ENCODE results near the gene TSPAN14.

The TSPAN14 gene

GRCh38 chr10:80518807-80519360, 64.8 kb downstream of the TSPAN14 start:
- H3K36me3 ChIP-seq: peaks cover 83% of the 10 kb centered on the region
- peaks cover 77% of the 10 kb centered on the region for H4K20me1 ChIP-seq
- H3K4me2 ChIP-seq: peak overlapping the region; percentile 78
- H3K9me3 ChIP-seq: no peaks in the 10 kb centered on the region
- H3K27ac ChIP-seq: peak overlapping the region; percentile 74
- H3K4me1 ChIP-seq: peaks cover 100% of the 10 kb centered on the region
- no peaks in the 10 kb centered on the region for H3K27me3 ChIP-seq
- TF ChIP-seq Cebpa-rat (IDR thresholded peaks at IDR 0.05): no peak
- H3K9ac ChIP-seq: peak overlapping the region; percentile 59; the same call in 1 of the 2 replicates
- H3K4me3 ChIP-seq: peak overlapping the region; percentile 15; the same call in 1 of the 2 replicates

GRCh38 chr10:80519936-80520650, 66.0 kb downstream of the TSPAN14 start:
- H3K9ac ChIP-seq: peak overlapping the region; percentile 66

GRCh38 chr10:80520661-80521470, 66.8 kb downstream of the TSPAN14 start:
- no peak for TF ChIP-seq Cebpa-rat (IDR thresholded peaks at IDR 0.05)
- Histone ChIP-seq H3K9ac (peak overlapping the region; percentile 66), H3K4me2 (peak overlapping the region; percentile 78), H4K20me1 (peaks cover 57% of the 10 kb centered on the region), H3K36me3 (peaks cover 63% of the 10 kb centered on the region), H3K4me3 (peak overlapping the region; percentile 11; the same call in 1 of the 2 replicates), H3K27me3 (no peaks in the 10 kb centered on the region), H3K4me1 (peaks cover 99% of the 10 kb centered on the region), H3K27ac (peak overlapping the region; percentile 74), H3K9me3 (no peaks in the 10 kb centered on the region)

More at GRCh38 chr10:80519936-80520650, 66.0 kb downstream of the TSPAN14 start:
- no peaks in the 10 kb centered on the region for H3K9me3 ChIP-seq
- H3K27me3 ChIP-seq: no peaks in the 10 kb centered on the region
- peaks cover 99% of the 10 kb centered on the region for H3K4me1 ChIP-seq
- TF ChIP-seq Cebpa-rat (IDR thresholded peaks at IDR 0.05): no peak
- peak overlapping the region; percentile 11 for H3K4me3 ChIP-seq
- peak overlapping the region; percentile 74 for H3K27ac ChIP-seq
- peaks cover 71% of the 10 kb centered on the region for H3K36me3 ChIP-seq
- H4K20me1 ChIP-seq: peaks cover 65% of the 10 kb centered on the region
- H3K4me2 ChIP-seq: peak overlapping the region; percentile 78

GRCh38 chr10:80522756-80523363, 68.8 kb downstream of the TSPAN14 start:
- no peaks in the 10 kb centered on the region for H3K9me3 ChIP-seq
- H3K4me1 ChIP-seq: peaks cover 99% of the 10 kb centered on the region
- TF ChIP-seq Cebpa-rat (IDR thresholded peaks at IDR 0.05): no peak

GRCh38 chr10:80523773-80524172, 69.7 kb downstream of the TSPAN14 start:
- no peak overlapping the region for H3K4me3 ChIP-seq
- peaks cover 34% of the 10 kb centered on the region for H3K36me3 ChIP-seq
- no peaks in the 10 kb centered on the region for H3K9me3 ChIP-seq
- H3K27ac ChIP-seq: peak overlapping the region; percentile 74
- H3K9ac ChIP-seq: no peak overlapping the region
- H3K27me3 ChIP-seq: no peaks in the 10 kb centered on the region
- no peak for TF ChIP-seq Cebpa-rat (IDR thresholded peaks at IDR 0.05)
- peak overlapping the region; percentile 69 for H3K4me2 ChIP-seq
- H3K4me1 ChIP-seq: peaks cover 99% of the 10 kb centered on the region
- H4K20me1 ChIP-seq: peaks cover 28% of the 10 kb centered on the region

More at GRCh38 chr10:80522756-80523363, 68.8 kb downstream of the TSPAN14 start:
- no peak overlapping the region; the same call in 1 of the 2 replicates for H3K27ac ChIP-seq
- no peak overlapping the region for H3K4me3 ChIP-seq
- no peak overlapping the region for H3K9ac ChIP-seq
- no peaks in the 10 kb centered on the region for H3K27me3 ChIP-seq
- peaks cover 37% of the 10 kb centered on the region for H4K20me1 ChIP-seq
- peak overlapping the region; percentile 69; the same call in 1 of the 2 replicates for H3K4me2 ChIP-seq
- peaks cover 43% of the 10 kb centered on the region for H3K36me3 ChIP-seq

GRCh38 chr10:80524190-80524909, 70.2 kb downstream of the TSPAN14 start:
- TF ChIP-seq Cebpa-rat (IDR thresholded peaks at IDR 0.05): no peak
- Histone ChIP-seq H3K9me3 (no peaks in the 10 kb centered on the region), H3K9ac (no peak overlapping the region), H4K20me1 (peaks cover 22% of the 10 kb centered on the region), H3K4me1 (peaks cover 99% of the 10 kb centered on the region), H3K36me3 (peaks cover 33% of the 10 kb centered on the region), H3K4me2 (peak overlapping the region; percentile 69), H3K27me3 (no peaks in the 10 kb centered on the region), H3K27ac (peak overlapping the region; percentile 74), H3K4me3 (no peak overlapping the region)

- Histone ChIP-seq H3K27me3 (no peaks in the 10 kb centered on the region), H3K4me3 (no peak overlapping the region), H3K9me3 (no peaks in the 10 kb centered on the region), H3K4me1 (peaks cover 99% of the 10 kb centered on the region), H3K36me3 (peaks cover 19% of the 10 kb centered on the region), H3K4me2 (peak overlapping the region; percentile 63), H4K20me1 (peaks cover 4% of the 10 kb centered on the region), H3K27ac (peak overlapping the region; percentile 60), H3K9ac (peak overlapping the region; percentile 28; the same call in 1 of the 2 replicates)
- TF ChIP-seq Cebpa-rat (IDR thresholded peaks at IDR 0.05): no peak
Observed at GRCh38 chr10:80526218-80526617, 72.1 kb downstream of the TSPAN14 start.

- H3K4me2 ChIP-seq: peak overlapping the region; percentile 63
- peak overlapping the region; percentile 28; the same call in 1 of the 2 replicates for H3K9ac ChIP-seq
- H3K36me3 ChIP-seq: peaks cover 13% of the 10 kb centered on the region; the same call in 1 of the 2 replicates
- peaks cover 99% of the 10 kb centered on the region for H3K4me1 ChIP-seq
- no peaks in the 10 kb centered on the region for H3K27me3 ChIP-seq
- no peaks in the 10 kb centered on the region for H3K9me3 ChIP-seq
- no peak for TF ChIP-seq Cebpa-rat (IDR thresholded peaks at IDR 0.05)
- peak overlapping the region; percentile 60 for H3K27ac ChIP-seq
- H3K4me3 ChIP-seq: no peak overlapping the region
- H4K20me1 ChIP-seq: no peaks in the 10 kb centered on the region; the same call in 1 of the 2 replicates
Observed at GRCh38 chr10:80526742-80527141, 72.6 kb downstream of the TSPAN14 start.
